Memory B cell (primary cell): ENCODE results near the gene EXOC4.

Source experiments
- ATAC-seq: fragments of 150-1000 bp; cut with Tn5 transposase; 2 replicates; pipeline ENCODE4 v1.10.0; 2021; ENCODE audit warnings: low read depth, mild to moderate bottlenecking, moderate library complexity
- DNase-seq, 2 donors: peaks; one replicate each; pipeline ENCODE4 v3.0.0; 2022; ENCODE audit warnings: low spot score in 2 of 2
- H3K27ac Mint-ChIP-seq: one replicate; pipeline ENCODE4 v1.8.0; 2022; ENCODE audit warnings: mild to moderate bottlenecking, moderate library complexity, mixed read lengths
- H3K27me3 Mint-ChIP-seq: one replicate; pipeline ENCODE4 v1.8.0; 2022; ENCODE audit warnings: mixed read lengths
- H3K36me3 Mint-ChIP-seq: one replicate; pipeline ENCODE4 v1.8.0; 2022; ENCODE audit warnings: mild to moderate bottlenecking, mixed read lengths
- H3K4me1 Mint-ChIP-seq: one replicate; pipeline ENCODE4 v1.8.0; 2022; ENCODE audit warnings: mixed read lengths
- H3K4me3 Mint-ChIP-seq: one replicate; pipeline ENCODE4 v1.8.0; 2022; ENCODE audit warnings: mild to moderate bottlenecking, moderate library complexity, mixed read lengths
- H3K9me3 Mint-ChIP-seq: one replicate; pipeline ENCODE4 v1.8.0; 2022; ENCODE audit warnings: mixed read lengths

The EXOC4 gene

GRCh38 chr7:133593561-133593960 lies 340.7 kb downstream of the EXOC4 start:
- H3K4me3 Mint-ChIP-seq = no peak overlapping the region
- no peaks in the 10 kb centered on the region for H3K9me3 Mint-ChIP-seq
- no peak for DNase-seq

GRCh38 chr7:133601617-133602016 lies 348.7 kb downstream of the EXOC4 start:
- Mint-ChIP-seq H3K27ac (no peak overlapping the region), H3K36me3 (peaks cover 5% of the 10 kb centered on the region), H3K9me3 (no peaks in the 10 kb centered on the region), H3K4me3 (no peak overlapping the region), H3K27me3 (no peaks in the 10 kb centered on the region), H3K4me1 (peaks cover 3% of the 10 kb centered on the region)
- no peak for ATAC-seq
- no peak for DNase-seq

More at GRCh38 chr7:133593561-133593960, 340.7 kb downstream of the EXOC4 start:
- Mint-ChIP-seq H3K27me3 (no peaks in the 10 kb centered on the region), H3K36me3 (peaks cover 9% of the 10 kb centered on the region), H3K4me1 (no peaks in the 10 kb centered on the region), H3K27ac (no peak overlapping the region)
- ATAC-seq = no peak

GRCh38 chr7:133602291-133602690 lies 349.4 kb downstream of the EXOC4 start:
- Mint-ChIP-seq H3K9me3 (no peaks in the 10 kb centered on the region), H3K4me1 (peaks cover 3% of the 10 kb centered on the region), H3K27ac (no peak overlapping the region), H3K36me3 (peaks cover 4% of the 10 kb centered on the region), H3K27me3 (no peaks in the 10 kb centered on the region), H3K4me3 (no peak overlapping the region)
- DNase-seq (no peak), ATAC-seq (no peak)

- Mint-ChIP-seq H3K36me3 (peaks cover 7% of the 10 kb centered on the region), H3K4me1 (peaks cover 2% of the 10 kb centered on the region), H3K27ac (no peak overlapping the region)
Observed at GRCh38 chr7:133606991-133607390, 354.1 kb downstream of the EXOC4 start.

GRCh38 chr7:133609806-133610205 lies 356.9 kb downstream of the EXOC4 start:
- Mint-ChIP-seq H3K9me3 (no peaks in the 10 kb centered on the region), H3K4me3 (no peak overlapping the region), H3K27ac (no peak overlapping the region), H3K27me3 (no peaks in the 10 kb centered on the region), H3K4me1 (peaks cover 2% of the 10 kb centered on the region), H3K36me3 (peaks cover 15% of the 10 kb centered on the region)
- ATAC-seq (no peak), DNase-seq (no peak)

More at GRCh38 chr7:133606991-133607390, 354.1 kb downstream of the EXOC4 start:
- no peak for DNase-seq
- ATAC-seq = no peak
- Mint-ChIP-seq H3K27me3 (no peaks in the 10 kb centered on the region), H3K4me3 (no peak overlapping the region), H3K9me3 (no peaks in the 10 kb centered on the region)

- no peaks in the 10 kb centered on the region for H3K27me3 Mint-ChIP-seq
- peaks cover 11% of the 10 kb centered on the region for H3K36me3 Mint-ChIP-seq
- H3K4me3 Mint-ChIP-seq = no peak overlapping the region
- peaks cover 2% of the 10 kb centered on the region for H3K4me1 Mint-ChIP-seq
- no peak for DNase-seq
- no peak overlapping the region for H3K27ac Mint-ChIP-seq
- no peaks in the 10 kb centered on the region for H3K9me3 Mint-ChIP-seq
- no peak for ATAC-seq
Observed at GRCh38 chr7:133611955-133612354, 359.1 kb downstream of the EXOC4 start.

GRCh38 chr7:133613250-133613790 lies 360.4 kb downstream of the EXOC4 start:
- no peak overlapping the region for H3K4me3 Mint-ChIP-seq
- no peaks in the 10 kb centered on the region for H3K9me3 Mint-ChIP-seq
- peaks cover 13% of the 10 kb centered on the region for H3K36me3 Mint-ChIP-seq
- H3K27me3 Mint-ChIP-seq = no peaks in the 10 kb centered on the region
- no peak overlapping the region for H3K27ac Mint-ChIP-seq
- peaks cover 2% of the 10 kb centered on the region for H3K4me1 Mint-ChIP-seq
- DNase-seq (no peak), ATAC-seq (no peak)

GRCh38 chr7:133614251-133614650 lies 361.4 kb downstream of the EXOC4 start:
- DNase-seq = no peak
- no peaks in the 10 kb centered on the region for H3K27me3 Mint-ChIP-seq
- H3K36me3 Mint-ChIP-seq = peaks cover 15% of the 10 kb centered on the region
- no peak overlapping the region for H3K27ac Mint-ChIP-seq
- H3K4me3 Mint-ChIP-seq = no peak overlapping the region
- peaks cover 2% of the 10 kb centered on the region for H3K4me1 Mint-ChIP-seq
- H3K9me3 Mint-ChIP-seq = no peaks in the 10 kb centered on the region
- ATAC-seq = no peak

GRCh38 chr7:133618970-133619369 lies 366.1 kb downstream of the EXOC4 start:
- ATAC-seq = no peak
- H3K27me3 Mint-ChIP-seq = no peaks in the 10 kb centered on the region
- no peaks in the 10 kb centered on the region for H3K9me3 Mint-ChIP-seq
- no peaks in the 10 kb centered on the region for H3K4me1 Mint-ChIP-seq
- H3K4me3 Mint-ChIP-seq = no peak overlapping the region
- no peak for DNase-seq
- no peak overlapping the region for H3K27ac Mint-ChIP-seq
- H3K36me3 Mint-ChIP-seq = peaks cover 14% of the 10 kb centered on the region

- DNase-seq (no peak), ATAC-seq (no peak)
- no peak overlapping the region for H3K27ac Mint-ChIP-seq
- H3K36me3 Mint-ChIP-seq = peaks cover 14% of the 10 kb centered on the region
- H3K4me3 Mint-ChIP-seq = no peak overlapping the region
- H3K27me3 Mint-ChIP-seq = no peaks in the 10 kb centered on the region
- no peaks in the 10 kb centered on the region for H3K4me1 Mint-ChIP-seq
- no peaks in the 10 kb centered on the region for H3K9me3 Mint-ChIP-seq
Observed at GRCh38 chr7:133619491-133619890, 366.6 kb downstream of the EXOC4 start.

- no peaks in the 10 kb centered on the region for H3K27me3 Mint-ChIP-seq
- DNase-seq (no peak), ATAC-seq (no peak)
- H3K27ac Mint-ChIP-seq = no peak overlapping the region
- H3K9me3 Mint-ChIP-seq = no peaks in the 10 kb centered on the region
- H3K4me1 Mint-ChIP-seq = no peaks in the 10 kb centered on the region
- H3K4me3 Mint-ChIP-seq = no peak overlapping the region
- H3K36me3 Mint-ChIP-seq = peaks cover 24% of the 10 kb centered on the region
Observed at GRCh38 chr7:133623721-133624120, 370.8 kb downstream of the EXOC4 start.

GRCh38 chr7:133625046-133625445 lies 372.2 kb downstream of the EXOC4 start:
- H3K27me3 Mint-ChIP-seq = no peaks in the 10 kb centered on the region
- ATAC-seq = no peak
- DNase-seq = no peak
- no peaks in the 10 kb centered on the region for H3K4me1 Mint-ChIP-seq
- H3K4me3 Mint-ChIP-seq = no peak overlapping the region
- peaks cover 27% of the 10 kb centered on the region for H3K36me3 Mint-ChIP-seq
- H3K27ac Mint-ChIP-seq = no peak overlapping the region
- H3K9me3 Mint-ChIP-seq = no peaks in the 10 kb centered on the region

GRCh38 chr7:133629701-133630100 lies 376.8 kb downstream of the EXOC4 start:
- Mint-ChIP-seq H3K4me1 (no peaks in the 10 kb centered on the region), H3K9me3 (no peaks in the 10 kb centered on the region), H3K4me3 (no peak overlapping the region), H3K27ac (no peak overlapping the region), H3K27me3 (no peaks in the 10 kb centered on the region), H3K36me3 (peaks cover 35% of the 10 kb centered on the region)
- ATAC-seq (no peak), DNase-seq (no peak)

- DNase-seq (no peak), ATAC-seq (no peak)
- H3K27me3 Mint-ChIP-seq = no peaks in the 10 kb centered on the region
- H3K9me3 Mint-ChIP-seq = no peaks in the 10 kb centered on the region
- peaks cover 28% of the 10 kb centered on the region for H3K36me3 Mint-ChIP-seq
- no peak overlapping the region for H3K4me3 Mint-ChIP-seq
- H3K27ac Mint-ChIP-seq = no peak overlapping the region
- H3K4me1 Mint-ChIP-seq = no peaks in the 10 kb centered on the region
Observed at GRCh38 chr7:133633055-133633454, 380.2 kb downstream of the EXOC4 start.

- no peaks in the 10 kb centered on the region for H3K27me3 Mint-ChIP-seq
- H3K27ac Mint-ChIP-seq = no peak overlapping the region
- no peaks in the 10 kb centered on the region for H3K4me1 Mint-ChIP-seq
- H3K4me3 Mint-ChIP-seq = no peak overlapping the region
- DNase-seq (no peak), ATAC-seq (no peak)
- H3K36me3 Mint-ChIP-seq = peaks cover 12% of the 10 kb centered on the region
- H3K9me3 Mint-ChIP-seq = no peaks in the 10 kb centered on the region
Observed at GRCh38 chr7:133635541-133635940, 382.7 kb downstream of the EXOC4 start.
